Gastroesophageal sphincter (tissue), 3 donors: ENCODE results near the gene NCOA5.

Source experiments
- CTCF ChIP-seq, 4 experiments: fragments of 200-600 bp in 2 of 4; fragments of 450-650 bp in 2 of 4; sonication (generic) in 1 of 4; IDR thresholded peaks; one replicate each; pipeline ENCODE4 v1.5.1; 2017 to 2019; ENCODE audit warnings: antibody characterized with exemption in 4 of 4, mild to moderate bottlenecking in 2 of 4, moderate library complexity in 2 of 4
- POLR2A ChIP-seq, 2 donors: fragments of 450-650 bp; IDR thresholded peaks; one replicate each; pipeline ENCODE4 v1.6.1; 2017; ENCODE audit warnings: antibody characterized with exemption in 2 of 2, mild to moderate bottlenecking in 2 of 2, moderate library complexity in 1 of 2
- POLR2AphosphoS5 ChIP-seq: sonication (generic); formaldehyde crosslinking; IDR thresholded peaks from one replicate; pipeline ENCODE4 v1.6.1; 2017; ENCODE audit warnings: antibody characterized with exemption

- no peak for TF ChIP-seq CTCF (IDR thresholded peaks at IDR 0.05)
- TF ChIP-seq POLR2AphosphoS5: no peak
- TF ChIP-seq POLR2A (IDR thresholded peaks at IDR 0.05): no peak
These were observed 61.7 kb downstream of the NCOA5 start for GRCh38 chr20:46028110-46028509.
